Stimulated activated memory B cell treated with anti-CD40 and anti-IgM and Interleukin-4, amounts not matched to agents 10 μg/mL and 1 μg/mL and 100 μg/mL, for 72 hours (primary cell): Measurements from ENCODE around the gene SKOR2.
"Not testable (repeated sequence)": the region's sequence is repeated elsewhere in the genome, so short reads cannot be mapped to it uniquely, and the experiment has no call there.

Experiments used
- ATAC-seq: fragments of 150-1000 bp; cut with Tn5 transposase; 2 replicates; pipeline ENCODE4 v1.10.0; 2021
- H3K27ac Mint-ChIP-seq: one replicate; pipeline ENCODE4 v1.8.0; 2022; ENCODE audit warnings: mild to moderate bottlenecking, mixed read lengths
- H3K27me3 Mint-ChIP-seq: one replicate; pipeline ENCODE4 v1.8.0; 2022; ENCODE audit warnings: mixed read lengths
- H3K36me3 Mint-ChIP-seq: one replicate; pipeline ENCODE4 v1.8.0; 2022; ENCODE audit warnings: mixed read lengths
- H3K4me1 Mint-ChIP-seq: one replicate; pipeline ENCODE4 v1.8.0; 2022; ENCODE audit warnings: mixed read lengths
- H3K4me3 Mint-ChIP-seq: one replicate; pipeline ENCODE4 v1.8.0; 2022; ENCODE audit warnings: mild to moderate bottlenecking, moderate library complexity, mixed read lengths
- H3K9me3 Mint-ChIP-seq: one replicate; pipeline ENCODE4 v1.8.0; 2022; ENCODE audit warnings: mixed read lengths

The SKOR2 gene

GRCh38 chr18:47180765-47181164 is 70.7 kb downstream of the SKOR2 start:
- Mint-ChIP-seq H3K36me3 (no peaks in the 10 kb centered on the region), H3K4me1 (peaks cover 12% of the 10 kb centered on the region), H3K27me3 (no peaks in the 10 kb centered on the region), H3K9me3 (peaks cover 16% of the 10 kb centered on the region), H3K4me3 (no peak overlapping the region), H3K27ac (no peak overlapping the region)
- no peak for ATAC-seq

DNA sequence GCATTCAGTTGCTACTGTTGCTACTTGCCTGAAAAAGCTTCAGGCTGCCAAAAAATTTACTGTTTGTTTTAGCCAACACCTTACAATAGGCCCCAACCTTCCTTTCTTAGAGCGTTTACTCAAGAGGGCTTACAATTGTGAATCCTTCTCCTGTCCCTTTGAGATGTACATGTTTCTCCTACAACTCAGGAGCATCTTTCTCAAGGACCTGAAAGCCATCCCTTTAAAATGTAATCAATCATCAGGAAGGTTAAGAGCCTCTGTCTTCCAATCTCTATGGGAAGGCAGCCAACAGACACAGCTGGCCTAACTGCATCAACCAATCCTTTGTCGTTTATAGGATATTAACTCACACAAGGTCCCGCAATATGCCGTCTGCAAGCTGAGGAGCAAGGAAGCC is 71.9 kb downstream of the SKOR2 start:
- Mint-ChIP-seq H3K4me3 (no peak overlapping the region), H3K4me1 (peaks cover 12% of the 10 kb centered on the region), H3K27ac (no peak overlapping the region)

GRCh38 chr18:47175898-47176575 is 75.4 kb downstream of the SKOR2 start, which contains the start of gene IER3IP1:
TSS of gene IER3IP1 (minus strand) at chr18:47176364. CDS start at chr18:47176277, 87 bp downstream.
- peak; percentile 93 for ATAC-seq
- Mint-ChIP-seq H3K4me1 (peaks cover 9% of the 10 kb centered on the region), H3K36me3 (no peaks in the 10 kb centered on the region), H3K27ac (no peak within 1 kb of the TSS), H3K9me3 (no peaks in the 10 kb centered on the region), H3K27me3 (no peaks in the 10 kb centered on the region), H3K4me3 (no peak within 1 kb of the TSS)

More for the DNA sequence above, 71.9 kb downstream of the SKOR2 start:
- H3K27me3 Mint-ChIP-seq = no peaks in the 10 kb centered on the region
- no peak for ATAC-seq
- no peaks in the 10 kb centered on the region for H3K36me3 Mint-ChIP-seq
- H3K9me3 Mint-ChIP-seq = peaks cover 9% of the 10 kb centered on the region

- H3K36me3 Mint-ChIP-seq = no peaks in the 10 kb centered on the region
- H3K4me3 Mint-ChIP-seq = no peak overlapping the region
- H3K4me1 Mint-ChIP-seq = peaks cover 3% of the 10 kb centered on the region
- H3K27me3 Mint-ChIP-seq = no peaks in the 10 kb centered on the region
- no peak overlapping the region for H3K27ac Mint-ChIP-seq
- no peaks in the 10 kb centered on the region for H3K9me3 Mint-ChIP-seq
- ATAC-seq = peak; percentile 22
Observed at GRCh38 chr18:47175283-47175897, 76.1 kb downstream of the SKOR2 start.

- H3K9me3 Mint-ChIP-seq = no peaks in the 10 kb centered on the region
- H3K4me1 Mint-ChIP-seq = no peaks in the 10 kb centered on the region
- no peaks in the 10 kb centered on the region for H3K27me3 Mint-ChIP-seq
- ATAC-seq = no peak
- no peak overlapping the region for H3K27ac Mint-ChIP-seq
- no peak overlapping the region for H3K4me3 Mint-ChIP-seq
- H3K36me3 Mint-ChIP-seq = no peaks in the 10 kb centered on the region
Observed at GRCh38 chr18:47174545-47175116, 76.8 kb downstream of the SKOR2 start.

DNA sequence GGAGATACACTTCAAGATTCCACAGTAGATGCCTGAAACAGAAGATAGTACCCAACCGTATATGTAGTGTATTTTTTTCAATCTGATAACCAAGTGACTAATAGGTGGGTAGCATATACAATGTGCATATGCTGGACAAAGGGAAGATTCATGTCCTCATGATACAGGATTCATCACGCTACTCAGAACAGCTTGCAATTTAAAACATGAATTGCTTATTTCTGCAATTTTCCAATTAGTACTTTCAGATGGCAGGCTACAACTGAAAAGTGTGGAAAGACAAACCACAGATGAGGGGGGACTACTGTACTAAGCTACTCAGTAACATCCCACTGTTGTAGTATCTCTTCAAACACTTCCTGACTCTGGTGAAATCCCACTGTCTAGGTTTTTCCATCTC is 79.0 kb downstream of the SKOR2 start:
- ATAC-seq = no peak
- H3K4me3 Mint-ChIP-seq = no peak overlapping the region
- no peaks in the 10 kb centered on the region for H3K27me3 Mint-ChIP-seq
- H3K9me3 Mint-ChIP-seq = no peaks in the 10 kb centered on the region
- H3K36me3 Mint-ChIP-seq = no peaks in the 10 kb centered on the region
- H3K27ac Mint-ChIP-seq = no peak overlapping the region
- H3K4me1 Mint-ChIP-seq = peaks cover 9% of the 10 kb centered on the region

GRCh38 chr18:47168913-47169312 is 82.5 kb downstream of the SKOR2 start:
- H3K4me3 Mint-ChIP-seq = no peak overlapping the region
- no peaks in the 10 kb centered on the region for H3K36me3 Mint-ChIP-seq
- no peaks in the 10 kb centered on the region for H3K9me3 Mint-ChIP-seq
- H3K27ac Mint-ChIP-seq = no peak overlapping the region
- no peak for ATAC-seq
- peaks cover 21% of the 10 kb centered on the region for H3K4me1 Mint-ChIP-seq
- H3K27me3 Mint-ChIP-seq = no peaks in the 10 kb centered on the region

- no peaks in the 10 kb centered on the region for H3K36me3 Mint-ChIP-seq
- H3K27me3 Mint-ChIP-seq = no peaks in the 10 kb centered on the region
- H3K27ac Mint-ChIP-seq = no peak overlapping the region
- ATAC-seq = no peak
- H3K4me1 Mint-ChIP-seq = peaks cover 25% of the 10 kb centered on the region
- H3K9me3 Mint-ChIP-seq = no peaks in the 10 kb centered on the region
- no peak overlapping the region for H3K4me3 Mint-ChIP-seq
Observed at GRCh38 chr18:47168509-47168908, 83.0 kb downstream of the SKOR2 start.

DNA sequence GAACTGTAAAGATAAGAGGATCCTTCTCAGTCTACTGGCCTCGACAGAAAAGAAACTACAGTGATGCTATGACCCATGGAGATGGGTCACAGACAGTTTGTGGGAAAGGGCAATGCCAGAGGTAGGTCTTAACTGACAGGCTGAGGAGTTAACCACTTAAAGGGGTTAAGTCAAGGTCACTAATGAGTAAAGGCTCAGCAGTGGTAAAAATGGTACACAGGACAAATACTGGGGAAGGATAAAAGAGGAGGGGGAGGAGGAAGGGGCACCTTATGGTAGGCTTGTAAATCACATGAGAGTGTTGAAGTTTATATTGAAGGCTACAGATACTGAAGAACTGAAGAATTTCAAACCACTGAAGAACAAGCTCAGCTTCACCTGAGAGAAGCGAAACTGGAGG is 85.2 kb downstream of the SKOR2 start:
- H3K4me3 Mint-ChIP-seq = no peak overlapping the region
- peaks cover 6% of the 10 kb centered on the region for H3K36me3 Mint-ChIP-seq

GRCh38 chr18:47163241-47163640 is 88.2 kb downstream of the SKOR2 start:
- Mint-ChIP-seq H3K4me3 (no peak overlapping the region), H3K4me1 (peaks cover 32% of the 10 kb centered on the region), H3K9me3 (no peaks in the 10 kb centered on the region), H3K27me3 (no peaks in the 10 kb centered on the region), H3K27ac (no peak overlapping the region), H3K36me3 (peaks cover 11% of the 10 kb centered on the region)
- peak; percentile 83 for ATAC-seq

More for the DNA sequence above, 85.2 kb downstream of the SKOR2 start:
- peaks cover 35% of the 10 kb centered on the region for H3K4me1 Mint-ChIP-seq
- H3K27me3 Mint-ChIP-seq = no peaks in the 10 kb centered on the region
- no peak for ATAC-seq
- H3K27ac Mint-ChIP-seq = no peak overlapping the region
- no peaks in the 10 kb centered on the region for H3K9me3 Mint-ChIP-seq

DNA sequence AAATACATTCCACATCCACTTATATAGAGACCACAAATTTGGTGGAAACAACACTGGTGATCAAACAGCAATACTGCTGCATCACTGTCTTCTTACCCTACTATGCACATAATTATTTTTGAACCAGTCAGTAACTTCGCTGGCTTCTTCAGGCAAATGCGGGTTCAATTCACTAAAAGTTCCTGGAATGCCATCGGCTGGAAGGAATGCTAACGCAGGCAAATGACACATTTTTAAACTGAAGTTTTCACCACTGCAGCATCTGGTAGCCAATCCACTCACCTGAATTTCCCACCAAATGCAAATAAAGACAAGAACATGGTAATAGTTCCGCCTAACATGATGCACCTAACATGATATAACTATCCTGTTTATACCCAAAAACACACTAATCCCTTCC is 91.2 kb downstream of the SKOR2 start:
- H3K4me1 Mint-ChIP-seq = peaks cover 25% of the 10 kb centered on the region
- no peaks in the 10 kb centered on the region for H3K9me3 Mint-ChIP-seq
- H3K4me3 Mint-ChIP-seq = no peak overlapping the region
- H3K36me3 Mint-ChIP-seq = peaks cover 12% of the 10 kb centered on the region
- no peaks in the 10 kb centered on the region for H3K27me3 Mint-ChIP-seq
- no peak overlapping the region for H3K27ac Mint-ChIP-seq
- no peak for ATAC-seq

- not testable (repeated sequence) for ATAC-seq
- H3K4me1 Mint-ChIP-seq = peaks cover 15% of the 10 kb centered on the region
Observed at GRCh38 chr18:47158404-47158803, 93.1 kb downstream of the SKOR2 start.

More at GRCh38 chr18:47158404-47158803, 93.1 kb downstream of the SKOR2 start:
- H3K27ac Mint-ChIP-seq, H3K9me3 Mint-ChIP-seq, H3K4me3 Mint-ChIP-seq, H3K27me3 Mint-ChIP-seq: not testable (repeated sequence)
- H3K36me3 Mint-ChIP-seq = peaks cover 16% of the 10 kb centered on the region
